HepG2 (cell line): ENCODE results near the gene ARHGEF12. TPM values are rescaled to one million over a fixed set of nuclear protein-coding genes. Genes with fewer than 3 reads are reported as not detected.

Experiments
- ATAC-seq: fragments of 200-7000 bp; cut with Tn5 transposase; 3 replicates; pipeline ENCODE4 v1.9.1; 2020; ENCODE audit warnings: mild to moderate bottlenecking, moderate library complexity
- BruUV-seq: library from RNA; stranded (reverse); fragments of 400-500 nt; replicated peaks from 2 replicates; lab custom pipeline; 2021; lab: Mats Ljungman, UMichigan
- CTCF ChIA-PET: fragments of 300-600 bp; formaldehyde crosslinking; extraction: SDS; loops from one replicate; lab custom pipeline; 2021; ENCODE audit warnings: low total read pairs, inconsistent platforms, low intra/inter-chr PET ratio; lab: Yijun Ruan, JAX
- POLR2A ChIA-PET: fragments of 350-600 bp; sonication (Branson Sonifier 250); formaldehyde crosslinking; loops from one replicate; lab custom pipeline; 2020; ENCODE audit warnings: antibody characterized with exemption, inconsistent platforms; lab: Yijun Ruan, JAX
- DNase-seq: peaks from one replicate; pipeline ENCODE4 v3.0.0-alpha.2; 2015; ENCODE audit warnings: low spot score
- FAIRE-seq: peaks from 3 replicates; lab custom pipeline; 2011; peaks lifted over from hg19 to GRCh38; lab: Jason Lieb, UNC
- H2AFZ ChIP-seq: one replicate; pipeline ENCODE4 v1.6.1; 2011; ENCODE audit warnings: low read length, inconsistent platforms
- H3K27ac ChIP-seq: fragments of 300-600 bp; 3 replicates; pipeline ENCODE4 v1.8.0; 2011; ENCODE audit warnings: mixed run types, mild to moderate bottlenecking, mixed read lengths, low read length, inconsistent platforms; ENCODE audit not compliant: insufficient read depth; ENCODE audit errors: extremely low read length
- H3K27me3 ChIP-seq, 2 experiments: fragments of 200-600 bp in 1 of 2; 2 replicates in 1 of 2; 3 replicates in 1 of 2; pipeline versions ENCODE4 v1.6.0 to v1.8.0; 2011; ENCODE audit warnings: low read length in 2 of 2, mild to moderate bottlenecking in 2 of 2, moderate library complexity in 2 of 2, inconsistent platforms in 1 of 2; ENCODE audit not compliant: insufficient read depth in 2 of 2, control insufficient read depth in 1 of 2
- H3K36me3 ChIP-seq, 2 experiments: fragments of 200-600 bp in 1 of 2; replicated peaks in 1 of 2; 2 replicates in 1 of 2; 3 replicates in 1 of 2; pipeline versions ENCODE4 v1.5.1 to v1.8.0; 2011; ENCODE audit warnings: low read length in 2 of 2, inconsistent platforms in 1 of 2; ENCODE audit not compliant: insufficient read depth in 2 of 2, control insufficient read depth in 1 of 2
- H3K4me1 ChIP-seq: 2 replicates; pipeline ENCODE4 v1.5.1; 2012; ENCODE audit warnings: low read length, inconsistent platforms; ENCODE audit not compliant: insufficient read depth
- H3K4me2 ChIP-seq: 2 replicates; pipeline ENCODE4 v1.6.0; 2011; ENCODE audit warnings: low read depth, low read length, inconsistent platforms
- H3K4me3 ChIP-seq, 3 experiments: fragments of 200-600 bp in 1 of 3; sonication (generic), shearing (Covaris generic) in 1 of 3; replicated peaks in 1 of 3; 2 replicates each; pipeline ENCODE4 v1.5.1; 2011 to 2016; ENCODE audit warnings: low read length in 3 of 3, inconsistent platforms in 2 of 3, low read depth in 2 of 3, mild to moderate bottlenecking in 2 of 3, control low read depth in 1 of 3, mixed read lengths in 1 of 3; ENCODE audit not compliant: insufficient read depth in 1 of 3
- H3K79me2 ChIP-seq: one replicate; pipeline ENCODE4 v1.6.1; 2011; ENCODE audit warnings: low read length, inconsistent platforms; ENCODE audit not compliant: insufficient read depth
- H3K9ac ChIP-seq: 2 replicates; pipeline ENCODE4 v1.6.0; 2011; ENCODE audit warnings: mild to moderate bottlenecking, low read depth, low read length, inconsistent platforms; ENCODE audit not compliant: insufficient read depth
- H3K9me3 ChIP-seq: 2 replicates; pipeline ENCODE4 v1.5.1; 2012; ENCODE audit warnings: mild to moderate bottlenecking, low read length
- H4K20me1 ChIP-seq: 2 replicates; pipeline ENCODE4 v1.6.0; 2011; ENCODE audit warnings: inconsistent platforms, mild to moderate bottlenecking, low read length, moderate library complexity; ENCODE audit not compliant: insufficient read depth
- DPF2 ChIP-seq: sonication (generic); formaldehyde crosslinking; IDR thresholded peaks from 2 replicates; pipeline ENCODE4 v1.4.0; 2020; ENCODE audit warnings: mild to moderate bottlenecking, low read depth, missing genetic modification reagents, borderline replicate concordance
- RBFOX2 ChIP-seq: fragments of 200-400 bp; formaldehyde crosslinking; IDR thresholded peaks from 2 replicates; pipeline ENCODE4 v1.6.1; 2017; ENCODE audit warnings: low read depth, mild to moderate bottlenecking, low read length
- SRF ChIP-seq: IDR thresholded peaks from 2 replicates; pipeline ENCODE4 v1.6.1; 2011; ENCODE audit warnings: mild to moderate bottlenecking, low read depth, low read length, moderate library complexity
- U2AF2 ChIP-seq: fragments of 200-400 bp; formaldehyde crosslinking; IDR thresholded peaks from 2 replicates; pipeline ENCODE4 v1.6.1; 2017; ENCODE audit warnings: low read depth, mild to moderate bottlenecking, low read length
- ZMYM2 ChIP-seq: sonication (generic); formaldehyde crosslinking; IDR thresholded peaks from 2 replicates; pipeline ENCODE4 v1.8.0; 2022; ENCODE audit warnings: mild to moderate bottlenecking, missing genetic modification reagents
- ZNF180 ChIP-seq: sonication (generic); formaldehyde crosslinking; IDR thresholded peaks from 2 replicates; pipeline ENCODE4 v1.4.0; 2020; ENCODE audit warnings: low read depth, missing genetic modification reagents, borderline replicate concordance
- ZNF251 ChIP-seq: sonication (generic); formaldehyde crosslinking; IDR thresholded peaks from 2 replicates; pipeline ENCODE4 v1.9.0; 2021; ENCODE audit warnings: mild to moderate bottlenecking, missing genetic modification reagents
- ZNF577 ChIP-seq: sonication (generic); formaldehyde crosslinking; IDR thresholded peaks from 2 replicates; pipeline ENCODE4 v1.4.0; 2020; ENCODE audit warnings: mild to moderate bottlenecking, low read depth, missing genetic modification reagents, borderline replicate concordance
- ZNF839 ChIP-seq: sonication (generic); formaldehyde crosslinking; IDR thresholded peaks from 2 replicates; pipeline ENCODE4 v1.4.0; 2020; ENCODE audit warnings: missing genetic modification reagents, mild to moderate bottlenecking, borderline replicate concordance
- WGBS: methylation state at CpG from one replicate; pipeline ENCODE4 v1.1.6; 2017; ENCODE audit warnings: low lambda C conversion rate; 5-methylcytosine and 5-hydroxymethylcytosine counted together
- in situ Hi-C: cut with HindIII; loops from 2 replicates; pipeline ENCODE4 v1.10.0; 2017; ENCODE audit warnings: low pct_unique_long_range_greater_than_20kb; ENCODE audit not compliant: extremely low pct_ligation_motif_present
- intact Hi-C: fragments of 100-400 bp; cut with micrococcal nuclease; formaldehyde crosslinking; loops from one replicate; pipeline ENCODE4 v1.10.0; 2022; ENCODE audit not compliant: unreplicated experiment
- polyA plus RNA-seq, 8 experiments: library from polyadenylated mRNA; depleted of rRNA in 3 of 8; stranded (reverse) in 7 of 8; unstranded in 1 of 8; fragments of >200 nt; fragmentation: Illumina TruSeq in 4 of 8; extraction: Trizol in 4 of 8; gene quantifications; 2 replicates each; pipeline versions ENCODE4 v1.2.1 to v1.2.3, GENCODE V29; 2011 to 2016; ENCODE audit warnings: low read depth in 4 of 8, missing spikeins in 1 of 8, mixed read lengths in 1 of 8; ENCODE audit not compliant: insufficient read depth in 1 of 8
- total RNA-seq, 5 experiments: library from RNA; depleted of rRNA; stranded (reverse); fragments of >200 nt; fragmentation: Illumina TruSeq; extraction: Trizol; gene quantifications; 2 replicates each; pipeline ENCODE4 v1.2.3, GENCODE V29; 2016; ENCODE audit warnings: low read depth in 1 of 5
- TF ChIP-seq, protein P1 (sequence below): sonication (generic); formaldehyde crosslinking; IDR thresholded peaks from 2 replicates; pipeline ENCODE4 v1.5.0; 2020; ENCODE audit warnings: missing genetic modification reagents
- TF ChIP-seq, protein P2 (sequence below): sonication (generic); formaldehyde crosslinking; IDR thresholded peaks from 2 replicates; pipeline ENCODE4 v1.5.1; 2020; ENCODE audit warnings: missing genetic modification reagents, mild to moderate bottlenecking, borderline replicate concordance
- TF ChIP-seq, protein P3 (sequence below): IDR thresholded peaks from 2 replicates; pipeline ENCODE4 v1.6.1; 2016

ARHGEF12 gene
- total and polyA plus RNA-seq, 2 of the 13 experiments (the other 11 are each of a cell fraction or from before 2014, with no cell fraction given) = 17.9 to 54.4 TPM

DNA sequence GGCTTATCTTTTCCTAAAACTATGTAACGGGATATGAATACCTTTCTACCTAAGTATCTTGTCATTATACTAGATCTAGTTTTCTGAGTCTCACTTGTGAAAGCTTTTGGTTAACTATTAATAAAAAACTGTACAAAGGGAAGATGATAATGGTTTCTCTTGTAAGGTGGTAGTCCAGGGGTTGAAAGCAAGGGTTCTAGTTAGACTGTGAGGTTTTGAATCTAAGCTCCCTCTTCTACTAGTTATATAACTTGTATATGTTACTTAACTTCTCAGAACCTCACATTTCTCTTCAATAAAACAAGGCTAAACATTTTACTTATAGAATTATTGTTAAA lies 54.3 kb downstream of the ARHGEF12 start:
- Histone ChIP-seq H3K9me3 (no peaks in the 10 kb centered on the region), H4K20me1 (peaks cover 5% of the 10 kb centered on the region), H3K27me3 (no peaks in the 10 kb centered on the region), H3K27ac (peak overlapping the region; percentile 82), H3K4me2 (peak overlapping the region; percentile 68), H3K4me3 (peak overlapping the region in 2 of 3 experiments; percentile 32 to 39; a peak in 3 of 6 replicates), H2AFZ (no peak overlapping the region), H3K79me2 (peaks cover 89% of the 10 kb centered on the region), H3K9ac (no peak overlapping the region), H3K36me3 (no peaks in the 10 kb centered on the region), H3K4me1 (peaks cover 72% of the 10 kb centered on the region)
- TF ChIP-seq, protein P1, sequence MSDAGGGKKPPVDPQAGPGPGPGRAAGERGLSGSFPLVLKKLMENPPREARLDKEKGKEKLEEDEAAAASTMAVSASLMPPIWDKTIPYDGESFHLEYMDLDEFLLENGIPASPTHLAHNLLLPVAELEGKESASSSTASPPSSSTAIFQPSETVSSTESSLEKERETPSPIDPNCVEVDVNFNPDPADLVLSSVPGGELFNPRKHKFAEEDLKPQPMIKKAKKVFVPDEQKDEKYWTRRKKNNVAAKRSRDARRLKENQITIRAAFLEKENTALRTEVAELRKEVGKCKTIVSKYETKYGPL (CRISPR knock-in tag) = 0 out of 2 replicates have a peak, but pooled peaks have one; percentile 58
- no peak for TF ChIP-seq DPF2 (CRISPR knock-in tag)
- ChIA-PET CTCF (no interaction called here), POLR2A (interaction anchor here (1.2 to 1.8 kb wide), 4 partner anchors 11 to 55 kb away, joined by 4 to 17 read pairs (median 10); partner anchors contain the start of gene ARHGEF12)
- in situ Hi-C loops (loop anchor here (5.0 kb wide), 1 partner anchor 53 kb away; the partner anchor contains the start of gene ARHGEF12), intact Hi-C loops (loop anchor here (2.0 kb wide), 1 partner anchor 18 kb away; no protein-coding TSS in a partner anchor)
- BruUV-seq = no TSS peak
- ATAC-seq (no peak), FAIRE-seq (no peak), DNase-seq (peak; percentile 32)
- WGBS = 37% methylated on average over 1 of the region's 1 CpG

DNA sequence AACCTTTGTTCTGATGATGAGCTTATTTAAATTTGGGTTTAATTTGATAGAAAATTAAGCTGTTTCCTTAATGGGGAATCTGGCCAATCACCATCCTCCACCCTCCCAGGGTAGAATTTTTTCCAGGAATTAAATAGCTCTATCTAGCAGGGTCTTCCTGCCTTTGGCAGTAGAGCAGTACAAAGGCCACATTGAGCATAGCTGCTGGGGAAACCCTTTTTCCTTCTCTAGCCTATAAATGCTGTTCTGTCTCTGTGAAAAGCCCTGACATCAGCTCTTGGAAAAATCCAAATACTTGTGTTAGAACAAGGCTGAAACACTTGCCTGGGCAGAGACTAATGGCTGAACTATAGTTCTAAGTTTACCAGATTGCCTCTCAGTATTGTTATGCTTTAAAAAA lies 55.1 kb downstream of the ARHGEF12 start:
- POLR2A ChIA-PET = interaction anchor here (0.6 to 1.8 kb wide), 6 partner anchors 10 to 677 kb away, joined by 3 to 17 read pairs (median 7); partner anchors contain the start of gene ARHGEF12
- H3K36me3 ChIP-seq = no peaks in the 10 kb centered on the region
- in situ Hi-C loops = loop anchor here (5.0 kb wide), 1 partner anchor 54 kb away; the partner anchor contains the start of gene ARHGEF12
- no peaks in the 10 kb centered on the region for H3K9me3 ChIP-seq
- peak; percentile 92 for DNase-seq
- intact Hi-C loops = loop anchor here (1.0 to 2.0 kb wide), 2 partner anchors 10 to 18 kb away; no protein-coding TSS in a partner anchor
- peak overlapping the region; percentile 68 for H3K4me2 ChIP-seq
- H3K4me3 ChIP-seq = peak overlapping the region in 2 of 3 experiments; percentile 38 to 39; a peak in 2 of 6 replicates
- H3K4me1 ChIP-seq = peaks cover 72% of the 10 kb centered on the region
- FAIRE-seq = peak; percentile 48
- no peak overlapping the region for H2AFZ ChIP-seq
- H3K9ac ChIP-seq = peak overlapping the region; percentile 52
- H3K27me3 ChIP-seq = no peaks in the 10 kb centered on the region
- peak; percentile 99 for ATAC-seq
- H3K27ac ChIP-seq = peak overlapping the region; percentile 82
- H3K79me2 ChIP-seq = peaks cover 88% of the 10 kb centered on the region
- CTCF ChIA-PET = no interaction called here
- peaks cover 5% of the 10 kb centered on the region for H4K20me1 ChIP-seq
- BruUV-seq = no TSS peak
- no peak for TF ChIP-seq U2AF2
- no peak for TF ChIP-seq ZNF839 (CRISPR knock-in tag)
- TF ChIP-seq, protein P2, sequence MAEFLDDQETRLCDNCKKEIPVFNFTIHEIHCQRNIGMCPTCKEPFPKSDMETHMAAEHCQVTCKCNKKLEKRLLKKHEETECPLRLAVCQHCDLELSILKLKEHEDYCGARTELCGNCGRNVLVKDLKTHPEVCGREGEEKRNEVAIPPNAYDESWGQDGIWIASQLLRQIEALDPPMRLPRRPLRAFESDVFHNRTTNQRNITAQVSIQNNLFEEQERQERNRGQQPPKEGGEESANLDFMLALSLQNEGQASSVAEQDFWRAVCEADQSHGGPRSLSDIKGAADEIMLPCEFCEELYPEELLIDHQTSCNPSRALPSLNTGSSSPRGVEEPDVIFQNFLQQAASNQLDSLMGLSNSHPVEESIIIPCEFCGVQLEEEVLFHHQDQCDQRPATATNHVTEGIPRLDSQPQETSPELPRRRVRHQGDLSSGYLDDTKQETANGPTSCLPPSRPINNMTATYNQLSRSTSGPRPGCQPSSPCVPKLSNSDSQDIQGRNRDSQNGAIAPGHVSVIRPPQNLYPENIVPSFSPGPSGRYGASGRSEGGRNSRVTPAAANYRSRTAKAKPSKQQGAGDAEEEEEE (CRISPR knock-in tag) = no peak
- TF ChIP-seq, protein P3, sequence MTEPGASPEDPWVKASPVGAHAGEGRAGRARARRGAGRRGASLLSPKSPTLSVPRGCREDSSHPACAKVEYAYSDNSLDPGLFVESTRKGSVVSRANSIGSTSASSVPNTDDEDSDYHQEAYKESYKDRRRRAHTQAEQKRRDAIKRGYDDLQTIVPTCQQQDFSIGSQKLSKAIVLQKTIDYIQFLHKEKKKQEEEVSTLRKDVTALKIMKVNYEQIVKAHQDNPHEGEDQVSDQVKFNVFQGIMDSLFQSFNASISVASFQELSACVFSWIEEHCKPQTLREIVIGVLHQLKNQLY (CRISPR knock-in tag) = no peak
- no peak for TF ChIP-seq ZNF251
- 0 out of 2 replicates have a peak, but pooled peaks have one; percentile 7 for TF ChIP-seq SRF
- no peak for TF ChIP-seq ZNF180
- TF ChIP-seq ZNF577 (CRISPR knock-in tag) = no peak
- TF ChIP-seq ZMYM2 (CRISPR knock-in tag) = no peak
- peak; percentile 30; the same call in 1 of the 2 replicates for TF ChIP-seq RBFOX2
